Right lobe of liver (tissue), 6 donors: ENCODE data around the gene PDSS2. TPM values are rescaled to one million over a fixed set of nuclear protein-coding genes. Genes with fewer than 3 reads are reported as not detected.

Experiments
- ATAC-seq, 4 donors: fragments of 200-7000 bp; cut with Tn5 transposase; one replicate each; pipeline ENCODE4 v1.9.1; 2020; ENCODE audit warnings: mild to moderate bottlenecking in 4 of 4, moderate library complexity in 4 of 4
- DNase-seq, 3 donors: peaks; one replicate each; pipeline ENCODE4 v3.0.0-alpha.2; 2020
- H3K27ac ChIP-seq, 3 donors: fragments of 200-600 bp; one replicate each; pipeline ENCODE4 v1.8.0; 2022
- H3K27me3 ChIP-seq, 2 donors: fragments of 200-600 bp; one replicate each; pipeline ENCODE4 v1.8.0; 2022
- H3K36me3 ChIP-seq, 4 donors: fragments of 200-600 bp; sonication (generic) in 1 of 4; one replicate each; pipeline versions ENCODE4 v1.5.1 to v1.8.0; 2017 to 2022; ENCODE audit warnings: control low read depth in 1 of 4
- H3K4me1 ChIP-seq, 4 donors: fragments of 200-600 bp; sonication (generic) in 1 of 4; one replicate each; pipeline versions ENCODE4 v1.5.1 to v1.8.0; 2017 to 2022; ENCODE audit warnings: control low read depth in 1 of 4
- H3K4me3 ChIP-seq, 3 donors: fragments of 200-600 bp; one replicate each; pipeline ENCODE4 v1.8.0; 2022
- H3K9me3 ChIP-seq, 4 donors: fragments of 200-600 bp; sonication (generic) in 1 of 4; one replicate each; pipeline versions ENCODE4 v1.5.1 to v1.8.0; 2017 to 2022; ENCODE audit warnings: control low read depth in 1 of 4
- CTCF ChIP-seq, 4 donors: fragments of 200-600 bp in 3 of 4; fragments of 450-650 bp in 1 of 4; IDR thresholded peaks; one replicate each; pipeline versions ENCODE4 v1.5.1 to v1.8.0; 2016 to 2022; ENCODE audit warnings: antibody characterized with exemption in 4 of 4, mild to moderate bottlenecking in 2 of 4
- POLR2A ChIP-seq: fragments of 450-650 bp; IDR thresholded peaks from one replicate; pipeline ENCODE4 v1.6.1; 2017; ENCODE audit warnings: antibody characterized with exemption, mild to moderate bottlenecking
- WGBS: methylation state at CpG from one replicate; pipeline ENCODE4 v1.1.6; 2018; ENCODE audit warnings: low coverage, low lambda C conversion rate; ENCODE audit not compliant: insufficient coverage; ENCODE audit errors: missing lambda C conversion rate; 5-methylcytosine and 5-hydroxymethylcytosine counted together
- intact Hi-C, 2 donors: fragments of 100-400 bp; cut with DNase I; formaldehyde crosslinking; loops; one replicate each; pipeline versions ENCODE4 v1.11.2 to v1.14.1; 2022
- total RNA-seq, 6 experiments: library from RNA; depleted of rRNA in 2 of 6; stranded (reverse); fragments of >200 nt in 2 of 6; fragmentation: NEBNext Ultra II Directional in 3 of 6; extraction: Animal tissue kit (Norgen Biotek cat#: 25700) in 3 of 6; gene quantifications; one replicate each; pipeline versions ENCODE4 v1.1.0 to v1.2.4, GENCODE V29; 2016 to 2023
- donor health status: DM: no; HTN: yes; CAD: no.
- donor health status: DM: no; HTN: no; CAD: no.
- donor health status: DM: no; HTN: no; CAD: no.
- donor health status: DM: no; HTN: yes; CAD: no.
- donor health status: DM: no; HTN: yes; CAD: no.

The PDSS2 gene
- total RNA-seq, 6 experiments from 2014 or later, result 17.0 to 25.1 (median 19.0) TPM

GRCh38 chr6:107116328-107116892 is 343.0 kb downstream of the PDSS2 start:
- Histone ChIP-seq H3K4me1 (peaks cover 0 to 13% (median 6%) of the 10 kb centered on the region in 4 donors), H3K27me3 (no peaks in the 10 kb centered on the region), H3K27ac (no peak overlapping the region), H3K36me3 (no peaks in the 10 kb centered on the region), H3K9me3 (no peaks in the 10 kb centered on the region), H3K4me3 (peak overlapping the region; percentile 55 to 66 (median 64))
- intact Hi-C loops, result no loop called here
- whole genome bisulfite sequencing, result 2% methylated on average over 15 of the region's 15 CpGs
- peak in 2 of 3 donors; percentile 30 to 52 for DNase-seq
- TF ChIP-seq POLR2A (no peak), CTCF (IDR thresholded peaks at IDR 0.05) (no peak)
- peak; percentile 19 to 54 (median 46) for ATAC-seq

- H3K9me3 ChIP-seq, result no peaks in the 10 kb centered on the region
- peak; percentile 52 to 60 (median 57) for DNase-seq
- H3K27me3 ChIP-seq, result no peaks in the 10 kb centered on the region
- H3K4me3 ChIP-seq, result peak overlapping the region; percentile 55 to 66 (median 64)
- ATAC-seq, result peak; percentile 36 to 59 (median 54)
- peak; percentile 8 for TF ChIP-seq POLR2A
- TF ChIP-seq CTCF (IDR thresholded peaks at IDR 0.05), result no peak
- H3K36me3 ChIP-seq, result no peaks in the 10 kb centered on the region
- intact Hi-C loops, result no loop called here
- peak overlapping the region in 2 of 3 donors; percentile 29 to 36 for H3K27ac ChIP-seq
- 0% methylated on average over 10 of the region's 45 CpGs for WGBS
- H3K4me1 ChIP-seq, result peaks cover 0 to 13% (median 6%) of the 10 kb centered on the region in 4 donors
These were observed 343.6 kb downstream of the PDSS2 start for GRCh38 chr6:107115695-107116327.

GRCh38 chr6:107114926-107115694 is 344.3 kb downstream of the PDSS2 start, which contains the start of gene BEND3:
BEND3 (minus strand) TSS chr6:107115515; CDS start chr6:107099285, 16,230 bp downstream.
- TF ChIP-seq CTCF (IDR thresholded peaks at IDR 0.05), result no peak
- H3K36me3 ChIP-seq, result no peaks in the 10 kb centered on the region
- intact Hi-C loops, result no loop called here
- peak; percentile 26 to 44 (median 33) for ATAC-seq
- peaks cover 0 to 13% (median 6%) of the 10 kb centered on the region in 4 donors for H3K4me1 ChIP-seq
- WGBS, result no CpG with 5 or more reads among the region's 109 CpGs
- no peaks in the 10 kb centered on the region for H3K27me3 ChIP-seq
- H3K4me3 ChIP-seq, result peak within 1 kb of the TSS; percentile 55 to 66 (median 64)
- peak; percentile 46 to 60 (median 50) for DNase-seq
- H3K27ac ChIP-seq, result peak within 1 kb of the TSS in 2 of 3 donors; percentile 29 to 36
- no peaks in the 10 kb centered on the region for H3K9me3 ChIP-seq

DNA sequence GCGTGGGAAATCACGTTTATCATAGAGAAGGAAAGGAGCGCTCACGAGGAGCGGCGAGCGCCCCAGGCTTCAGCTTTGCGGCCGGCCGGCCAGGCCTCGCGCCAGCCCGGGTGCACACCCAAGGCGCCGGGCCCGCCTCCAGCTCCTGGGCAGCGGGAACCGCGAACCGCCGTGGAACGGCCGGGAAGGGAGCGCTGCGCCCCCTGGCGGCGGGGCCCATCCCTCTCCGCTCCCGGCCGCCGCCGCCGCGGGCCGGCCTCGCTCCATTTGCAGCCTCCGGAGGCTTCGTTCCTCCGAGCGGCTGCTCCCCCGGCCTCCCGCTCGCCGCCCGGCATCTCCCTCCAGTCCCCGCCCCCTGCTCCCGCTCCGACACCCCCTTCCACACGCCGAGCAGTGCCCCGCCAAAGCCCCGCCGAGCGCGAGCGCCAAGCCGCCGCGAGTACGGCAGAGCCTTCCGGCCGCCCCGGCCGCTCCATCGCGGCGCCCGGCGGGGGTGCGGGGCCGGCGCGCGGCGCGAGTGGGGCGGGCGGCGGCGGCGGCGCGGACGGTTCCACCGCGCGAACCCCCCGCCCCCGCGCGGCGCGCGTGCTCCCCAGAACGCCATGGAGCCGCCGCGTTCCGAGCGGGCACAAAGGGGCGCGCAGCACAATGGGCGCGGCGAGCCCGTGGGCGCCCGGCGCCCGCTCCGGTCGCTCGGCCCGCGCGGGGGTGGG is 345.0 kb downstream of the PDSS2 start:
- H3K4me1 ChIP-seq, result peaks cover 0 to 13% (median 6%) of the 10 kb centered on the region in 4 donors
- DNase-seq (peak; percentile 92 to 93 (median 92)), ATAC-seq (peak; percentile 94 to 98 (median 96))
- H3K4me3 ChIP-seq, result peak overlapping the region; percentile 55 to 66 (median 64)
- peak overlapping the region in 1 of 3 donors; percentile 13 for H3K27ac ChIP-seq
- 0% methylated on average over 16 of the region's 116 CpGs for WGBS
- H3K36me3 ChIP-seq, result no peaks in the 10 kb centered on the region
- intact Hi-C loops, result no loop called here
- TF ChIP-seq CTCF (IDR thresholded peaks at IDR 0.05), result peak; percentile 91 to 96 (median 94)
- TF ChIP-seq POLR2A, result no peak
- H3K9me3 ChIP-seq, result no peaks in the 10 kb centered on the region
- H3K27me3 ChIP-seq, result no peaks in the 10 kb centered on the region
